Colon (tissue), 2 donors: ENCODE results near the gene PPP2R5A.
"Not testable (repeated sequence)": the region's sequence is repeated elsewhere in the genome, so short reads cannot be mapped to it uniquely, and the experiment has no call there.

ENCODE experiments used
- FAIRE-seq: peaks from 2 replicates; lab custom pipeline; 2012; peaks lifted over from hg19 to GRCh38; lab: Jason Lieb, UNC
- donor health status: control.
- donor health status: control.

The PPP2R5A gene

GRCh38 chr1:212267460-212267859, 17.8 kb upstream of the PPP2R5A start:
- no peak for FAIRE-seq

DNA sequence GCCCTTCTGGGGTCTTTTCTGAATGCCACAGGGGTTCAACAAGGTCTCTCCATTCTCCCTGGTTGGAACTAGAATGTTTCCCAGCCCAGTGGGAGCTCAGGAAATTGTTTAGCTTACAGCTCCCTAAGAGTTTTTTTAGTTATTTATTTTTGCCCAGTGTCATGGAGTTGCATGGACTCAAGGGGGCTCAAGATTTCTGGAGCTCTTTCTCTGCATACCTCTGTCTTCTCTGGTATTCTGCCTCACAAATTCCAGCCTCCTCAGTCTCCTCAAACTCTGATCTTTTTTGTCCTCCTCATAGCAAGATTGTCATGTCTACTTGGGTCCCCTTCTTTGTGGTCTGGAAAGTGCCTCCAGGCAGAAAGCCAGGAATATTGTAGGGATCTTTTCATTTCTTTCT, 15.9 kb upstream of the PPP2R5A start:
- no peak for FAIRE-seq

GRCh38 chr1:212270564-212270963, 14.6 kb upstream of the PPP2R5A start:
- FAIRE-seq = no peak

DNA sequence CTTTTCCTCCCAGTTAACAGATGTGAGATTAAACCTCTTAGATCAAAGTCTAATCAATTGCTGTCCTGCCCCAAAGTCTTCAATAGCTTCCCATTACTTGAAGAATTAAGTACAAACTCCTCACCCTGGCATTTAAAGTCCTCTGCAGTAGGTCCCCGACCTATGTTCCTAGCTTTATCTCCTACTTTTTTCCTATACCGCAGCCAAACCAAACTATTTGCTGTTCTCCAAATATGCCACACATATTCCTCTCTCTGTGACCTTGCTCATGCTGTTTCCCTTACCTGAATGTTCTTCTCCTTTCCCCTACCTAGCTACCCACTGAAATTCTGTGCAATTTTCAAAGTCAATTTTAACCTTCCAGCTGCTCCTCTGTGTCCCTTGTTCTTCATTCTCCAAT, 14.0 kb upstream of the PPP2R5A start:
- FAIRE-seq = no peak

DNA sequence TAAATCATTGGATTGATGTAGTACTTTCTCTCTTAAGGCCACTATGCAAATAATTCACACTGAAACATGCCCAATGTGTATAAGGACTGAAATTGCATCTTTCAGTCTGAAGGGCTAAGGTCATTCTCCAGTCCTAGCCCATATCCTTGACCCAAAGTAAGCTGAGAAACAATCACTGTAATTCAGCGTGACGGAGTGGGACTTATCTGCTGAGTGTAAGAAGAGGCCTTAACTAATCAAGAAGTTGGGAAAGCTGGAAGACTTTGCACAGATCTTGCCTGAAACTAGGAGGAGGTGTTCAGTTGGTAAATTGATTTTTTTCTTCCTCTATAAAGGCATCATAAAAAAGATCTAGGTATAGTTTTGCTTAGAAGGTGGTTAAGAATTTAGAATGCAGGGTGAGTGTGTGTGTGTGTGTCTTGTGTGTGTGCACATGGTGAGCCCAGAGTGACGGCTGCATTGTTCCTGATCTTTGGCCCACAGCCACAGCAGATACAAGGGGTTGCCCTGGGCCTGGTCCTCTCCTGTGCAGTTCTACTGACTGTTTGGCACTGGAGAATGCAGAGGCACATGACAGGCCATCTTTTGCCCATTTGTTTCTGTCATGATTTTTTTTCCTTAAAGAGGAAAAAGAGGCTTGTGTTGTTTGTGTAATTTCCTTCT, 13.3 kb upstream of the PPP2R5A start:
- FAIRE-seq = no peak

GRCh38 chr1:212281590-212281989, 3.6 kb upstream of the PPP2R5A start:
- no peak for FAIRE-seq

DNA sequence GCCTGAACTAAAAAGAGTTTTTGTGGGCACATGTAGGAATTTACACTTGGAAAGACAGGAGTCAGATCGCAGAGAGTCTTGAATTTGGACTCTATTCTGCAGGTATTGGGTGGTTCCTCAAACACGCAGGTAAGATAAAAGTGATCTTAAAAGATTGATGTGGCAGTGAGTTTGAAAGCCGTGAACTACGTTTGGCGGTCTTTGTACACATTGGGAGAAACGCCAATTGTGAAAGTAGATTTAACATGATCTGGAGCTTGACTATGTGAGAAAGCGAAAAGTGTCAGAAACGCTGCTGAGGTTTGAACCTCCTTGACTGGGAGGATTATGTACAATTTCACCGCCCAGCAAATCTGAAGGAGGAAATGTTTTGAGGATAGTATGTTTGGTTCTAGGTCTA, 1.5 kb upstream of the PPP2R5A start:
- FAIRE-seq = no peak

GRCh38 chr1:212284332-212284743, 872 bp upstream of the PPP2R5A start:
- FAIRE-seq = no peak

DNA sequence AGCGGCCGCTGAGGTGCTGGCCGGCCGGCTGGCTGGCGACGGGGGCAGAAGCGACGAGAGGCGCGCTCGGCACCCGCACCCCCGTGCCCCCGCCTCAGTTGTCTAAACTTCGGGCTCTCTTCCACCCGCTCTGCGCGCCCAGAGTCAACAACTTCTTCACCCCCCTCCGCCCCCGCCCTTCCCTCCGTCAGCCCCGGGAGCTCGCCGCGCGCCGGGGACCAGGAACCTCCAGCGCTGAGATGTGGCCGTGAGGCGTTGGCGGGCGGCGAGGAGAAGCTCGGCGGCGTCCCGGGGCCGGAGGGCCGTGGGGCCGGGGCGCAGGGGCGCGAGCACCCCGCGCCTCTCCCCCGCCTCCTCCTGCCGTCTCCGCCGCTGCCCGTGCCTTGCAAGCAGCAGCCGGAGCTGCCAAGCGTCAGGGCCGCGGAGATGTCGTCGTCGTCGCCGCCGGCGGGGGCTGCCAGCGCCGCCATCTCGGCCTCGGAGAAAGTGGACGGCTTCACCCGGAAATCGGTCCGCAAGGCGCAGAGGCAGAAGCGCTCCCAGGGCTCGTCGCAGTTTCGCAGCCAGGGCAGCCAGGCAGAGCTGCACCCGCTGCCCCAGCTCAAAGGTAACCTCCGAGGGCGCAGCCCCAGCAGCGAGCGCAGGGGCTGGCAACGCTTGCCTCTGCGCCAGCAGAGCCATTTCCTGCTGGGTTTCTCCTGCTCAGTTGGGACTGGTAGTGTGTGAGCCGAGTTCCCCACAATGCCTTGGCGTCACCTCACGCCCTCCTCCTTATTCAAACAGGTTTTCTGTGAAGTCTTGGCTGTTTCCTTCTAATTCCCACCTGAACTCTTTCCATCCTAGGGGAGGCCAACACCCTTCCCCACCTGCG, 710 bp downstream of the PPP2R5A start:
- FAIRE-seq = no peak

GRCh38 chr1:212286556-212287131, 1.4 kb downstream of the PPP2R5A start:
- FAIRE-seq = no peak

DNA sequence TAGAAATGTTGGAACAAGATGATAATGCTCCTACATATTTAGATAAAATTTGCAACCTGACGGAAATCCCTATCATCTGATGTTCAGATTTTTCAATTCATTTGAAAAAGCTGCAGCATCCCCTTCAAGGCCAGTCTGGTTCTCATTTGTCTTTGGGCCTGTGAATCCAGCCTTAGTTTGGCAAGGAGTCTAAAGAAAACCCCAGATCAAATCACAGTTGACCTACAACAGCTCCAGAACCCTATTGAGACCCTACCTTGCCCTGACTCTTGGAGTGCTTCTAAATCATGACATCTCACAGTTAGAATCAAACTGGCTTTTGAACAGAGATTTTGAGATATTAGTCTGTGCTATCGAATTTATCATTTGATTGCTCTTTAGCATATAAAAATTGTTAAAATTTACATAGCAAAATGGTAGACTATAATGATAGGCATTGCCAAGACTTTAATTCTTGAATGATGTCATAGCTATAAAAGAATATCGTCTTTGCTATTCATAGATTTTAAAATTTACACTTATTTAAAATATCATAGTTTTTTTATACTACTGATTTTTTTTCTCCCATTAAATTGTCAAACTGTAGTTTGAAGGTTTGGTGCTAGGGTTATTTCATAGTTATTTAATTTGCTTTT, 2.2 kb downstream of the PPP2R5A start:
- no peak for FAIRE-seq

DNA sequence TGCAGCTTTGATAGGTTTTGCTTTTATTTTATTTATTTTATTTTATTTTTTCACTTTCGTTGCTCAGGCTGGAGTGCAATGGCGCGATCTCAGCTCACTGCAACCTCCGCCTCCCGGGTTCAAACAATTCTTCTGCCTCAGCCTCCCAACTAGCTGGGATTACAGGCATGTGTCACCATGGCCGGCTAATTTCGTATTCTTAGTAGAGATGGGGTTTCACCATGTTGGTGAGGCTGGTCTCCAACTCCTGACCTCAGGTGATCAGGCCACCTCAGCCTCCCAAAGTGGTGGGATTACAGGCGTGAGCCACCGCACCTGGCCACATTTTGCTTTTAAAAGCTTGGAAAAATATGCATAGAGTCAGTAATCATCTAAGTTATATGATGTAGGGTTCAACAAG, 2.8 kb downstream of the PPP2R5A start:
- FAIRE-seq = not testable (repeated sequence)

- no peak for FAIRE-seq
Observed at GRCh38 chr1:212288615-212289014, 3.4 kb downstream of the PPP2R5A start.

GRCh38 chr1:212289262-212290077, 4.3 kb downstream of the PPP2R5A start:
- no peak for FAIRE-seq

DNA sequence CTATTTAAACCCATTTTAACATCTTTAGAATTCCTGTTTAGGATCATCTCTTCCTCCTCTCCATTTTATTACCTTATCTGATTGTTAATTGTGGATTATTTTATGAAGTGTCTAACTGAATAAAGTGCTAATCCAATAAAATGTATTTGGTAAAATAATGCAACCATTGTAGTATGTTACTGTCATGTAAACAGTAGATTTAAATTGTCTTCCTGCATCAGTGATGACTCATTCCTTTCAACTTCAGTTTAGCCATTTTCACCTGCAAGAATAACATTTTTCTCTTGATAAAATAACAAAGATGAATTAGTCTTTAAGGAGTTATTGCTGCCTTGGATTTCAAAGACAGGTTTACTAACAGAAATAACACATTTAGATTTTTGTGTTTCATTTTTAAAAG, 5.4 kb downstream of the PPP2R5A start:
- FAIRE-seq = no peak

DNA sequence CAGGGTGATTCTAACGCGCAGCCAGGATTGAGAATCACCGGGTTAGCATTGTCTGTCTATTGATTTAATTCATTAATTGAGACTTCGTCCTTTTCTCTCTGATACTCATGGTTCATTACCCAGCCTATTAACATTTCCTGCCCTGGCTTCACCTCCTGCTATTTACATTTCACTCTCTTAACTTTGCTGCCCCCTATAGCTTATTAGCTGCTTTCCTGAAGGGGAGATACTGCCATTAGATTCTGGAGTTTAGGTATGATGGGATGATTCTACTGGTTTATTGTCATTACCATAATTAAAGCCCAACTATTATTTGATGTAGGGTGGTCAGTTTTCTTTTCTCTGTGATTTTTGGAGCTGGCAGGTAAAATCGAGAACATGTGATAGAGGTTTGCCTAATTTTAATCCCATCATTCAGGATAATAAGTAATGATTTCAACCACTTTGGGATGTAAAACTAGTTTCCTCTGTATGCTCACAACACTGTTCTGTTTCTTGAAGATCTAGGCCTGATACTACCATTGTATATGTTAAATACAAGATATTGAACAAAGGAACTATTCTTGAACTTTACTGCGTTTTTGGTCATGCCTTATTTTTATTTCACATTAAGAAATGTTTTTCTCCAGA, 6.4 kb downstream of the PPP2R5A start:
- no peak for FAIRE-seq

DNA sequence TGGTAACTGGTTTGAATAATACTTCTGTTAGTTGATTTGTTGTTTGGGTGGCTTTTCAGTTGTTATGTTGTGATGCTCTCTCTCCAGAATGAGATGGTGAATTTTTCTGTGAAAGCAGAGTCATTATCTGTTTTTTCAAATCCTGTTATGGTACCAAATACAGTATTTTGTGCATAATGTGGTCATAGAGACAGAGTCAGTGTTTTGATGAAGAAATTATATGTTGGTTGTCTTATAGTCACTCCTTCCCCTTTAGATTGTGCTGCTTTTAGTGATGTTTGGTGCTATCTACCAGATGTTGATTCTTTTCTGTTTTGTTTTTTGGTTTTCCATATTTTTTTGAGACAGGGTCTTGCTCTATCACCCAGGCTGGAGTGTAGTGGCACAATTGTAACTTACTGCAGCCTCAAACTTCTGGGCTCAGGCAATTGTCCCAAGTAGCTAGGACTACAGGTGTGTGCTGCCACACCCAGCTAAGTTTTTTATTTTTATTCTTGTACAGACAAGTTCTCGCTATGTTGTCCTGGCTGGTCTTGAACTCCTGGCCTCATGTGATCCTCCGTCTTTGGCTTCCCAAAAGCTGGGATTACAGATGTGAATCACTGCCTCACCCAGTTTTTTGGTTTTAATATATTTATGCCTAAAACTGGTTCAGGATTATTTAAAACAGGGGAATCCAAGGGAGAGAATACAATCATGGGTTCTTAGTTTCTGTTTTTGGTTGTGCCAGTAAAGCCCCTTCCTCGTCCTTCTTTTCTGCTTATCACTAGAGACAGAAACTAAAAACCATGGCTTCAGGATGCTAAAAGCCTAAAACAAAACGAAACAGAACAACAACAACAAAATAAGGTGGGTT, 7.3 kb downstream of the PPP2R5A start:
- FAIRE-seq = no peak

DNA sequence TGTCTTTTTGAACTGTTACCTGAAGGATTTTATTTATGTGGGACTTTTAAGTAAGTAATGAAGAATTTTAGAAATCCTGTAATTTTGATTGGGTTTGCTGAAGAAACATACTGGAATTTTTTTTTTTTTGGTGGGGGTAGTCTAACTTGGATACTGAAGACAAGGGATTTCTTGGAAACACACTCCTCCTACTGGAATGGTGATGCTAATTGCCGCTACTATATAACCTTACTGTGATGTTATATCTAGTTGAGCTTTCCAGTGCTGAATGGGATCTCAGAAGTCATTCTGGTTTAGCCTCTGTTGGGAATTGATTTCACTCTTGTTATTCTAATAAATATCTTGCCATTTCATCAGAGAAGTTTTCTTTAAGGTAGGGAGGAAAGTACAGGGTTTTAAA, 8.4 kb downstream of the PPP2R5A start:
- FAIRE-seq = no peak

DNA sequence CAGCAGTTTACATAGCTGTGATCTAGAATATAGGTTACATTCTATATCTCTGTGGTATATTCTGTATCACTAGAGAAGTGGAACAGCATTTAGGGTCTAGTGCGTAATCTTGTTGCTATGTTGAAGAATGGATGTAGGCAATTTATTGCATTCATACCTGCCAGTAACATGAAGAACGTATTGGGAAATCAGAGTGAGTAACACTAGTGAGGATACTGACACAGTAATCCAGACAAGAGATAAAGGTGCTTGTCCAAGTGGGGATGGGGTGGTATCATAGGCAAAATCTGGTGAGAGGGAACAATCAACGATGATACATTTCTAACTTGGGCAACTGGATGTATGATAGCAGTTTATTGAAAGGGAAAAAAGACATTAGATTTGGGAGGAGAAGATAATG, 9.8 kb downstream of the PPP2R5A start:
- no peak for FAIRE-seq

DNA sequence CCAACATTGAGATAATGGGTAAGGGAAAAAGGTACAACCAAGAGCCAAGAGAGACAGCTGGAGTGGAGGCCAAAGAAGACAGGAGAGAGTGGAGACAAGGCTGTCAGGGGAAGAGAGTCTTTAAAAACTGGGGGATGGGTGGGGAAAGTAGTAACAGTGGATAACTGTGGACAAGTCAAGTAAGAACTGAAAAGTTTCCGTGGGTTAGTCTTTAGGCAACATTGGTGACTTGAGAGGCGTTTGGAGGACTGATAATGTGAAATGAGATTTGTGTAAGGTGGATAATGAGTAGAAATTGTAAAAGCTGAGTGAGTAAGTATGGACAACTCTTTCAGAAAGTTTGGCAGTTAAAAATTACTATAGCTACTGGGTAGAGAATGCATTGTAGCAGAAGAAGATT, 10.4 kb downstream of the PPP2R5A start:
- no peak for FAIRE-seq

GRCh38 chr1:212297338-212297737, 12.1 kb downstream of the PPP2R5A start:
- no peak for FAIRE-seq
